ENCODE measurements around the gene GINS3.

GINS3 gene

DNA sequence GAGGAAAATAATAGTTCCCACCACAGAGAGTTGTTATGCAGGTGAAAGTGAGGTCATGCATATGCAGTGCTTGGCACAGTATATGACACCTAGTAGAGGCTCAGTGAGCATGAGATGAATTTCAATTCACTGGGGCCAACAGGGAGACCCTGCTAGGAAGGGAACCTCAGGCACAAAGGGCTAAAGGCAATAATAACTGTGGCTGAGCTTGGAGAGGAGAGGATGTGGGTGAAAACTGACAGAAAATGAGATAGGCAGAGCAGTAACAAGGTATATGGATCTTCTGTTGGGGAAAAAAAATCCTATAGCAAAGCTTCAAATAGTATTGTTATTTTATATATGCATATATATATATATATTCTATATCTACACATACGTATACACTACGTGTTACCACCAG lies 25.0 kb upstream of the GINS3 start:
- H3K4me2 ChIP-seq (ENCODE audit: insufficient read depth, low read length, poor library complexity, severe bottlenecking) = no peak overlapping the region
- no peak overlapping the region for H2AFZ ChIP-seq (ENCODE audit: low read length)
- H2AK5ac ChIP-seq (ENCODE audit: low read depth, low read length) = no peak overlapping the region
- no peak overlapping the region for H3K9ac ChIP-seq (ENCODE audit: low read depth, low read length, poor library complexity)
- DNase-seq (ENCODE audit: low spot score) = no peak
- no peak overlapping the region for H2BK5ac ChIP-seq (ENCODE audit: low read length)
- H3K27ac ChIP-seq (replicated peaks; ENCODE audit: low read length) = no peak overlapping the region
- no peak overlapping the region for H3K23ac ChIP-seq (ENCODE audit: low read depth, low read length, poor library complexity)
- H3K79me1 ChIP-seq (ENCODE audit: low read depth, low read length) = no peaks in the 10 kb centered on the region
- peaks cover 0 to 17% (median 0%) of the 10 kb centered on the region in 3 experiments for H3K27me3 ChIP-seq (ENCODE audit: control insufficient read depth in 3 of 3, insufficient read depth in 3 of 3, low read depth in 1 of 3, low read length in 3 of 3)
- no CpG with 5 or more reads among the region's 2 CpGs for WGBS, 2 donors (ENCODE audit: extremely low coverage in 2 of 2, insufficient read length in 2 of 2, insufficient replicate concordance in 1 of 2)
- H3K14ac ChIP-seq (ENCODE audit: low read length) = no peak overlapping the region
- no peak overlapping the region for H4K8ac ChIP-seq (ENCODE audit: low read depth, low read length)
- H3K4me3 ChIP-seq (ENCODE audit: low read length in 2 of 2) = no peak overlapping the region
- no peak overlapping the region for H2BK15ac ChIP-seq (ENCODE audit: low read length)
- H3K9me3 ChIP-seq (replicated peaks in 1 of 2; ENCODE audit: control insufficient read depth in 2 of 2, insufficient read depth in 1 of 2, low read depth in 1 of 2, low read length in 2 of 2) = peaks cover 0 to 3% of the 10 kb centered on the region in 2 donors
- H3K36me3 ChIP-seq (replicated peaks in 1 of 2; ENCODE audit: control insufficient read depth in 2 of 2, insufficient read depth in 2 of 2, low read length in 2 of 2) = no peaks in the 10 kb centered on the region
- no peak overlapping the region for H2BK12ac ChIP-seq (ENCODE audit: low read length)
- H3K4me1 ChIP-seq (ENCODE audit: control insufficient read depth in 2 of 2, insufficient read depth in 1 of 2, low read depth in 1 of 2, low read length in 2 of 2) = no peaks in the 10 kb centered on the region
- no peak overlapping the region for H3K18ac ChIP-seq (ENCODE audit: low read length)
- no peak overlapping the region for H4K91ac ChIP-seq (ENCODE audit: low read depth, low read length, poor library complexity)
- no peak overlapping the region for H2BK120ac ChIP-seq (ENCODE audit: low read depth, low read length)
- H3K4ac ChIP-seq (ENCODE audit: low read length) = no peak overlapping the region

DNA sequence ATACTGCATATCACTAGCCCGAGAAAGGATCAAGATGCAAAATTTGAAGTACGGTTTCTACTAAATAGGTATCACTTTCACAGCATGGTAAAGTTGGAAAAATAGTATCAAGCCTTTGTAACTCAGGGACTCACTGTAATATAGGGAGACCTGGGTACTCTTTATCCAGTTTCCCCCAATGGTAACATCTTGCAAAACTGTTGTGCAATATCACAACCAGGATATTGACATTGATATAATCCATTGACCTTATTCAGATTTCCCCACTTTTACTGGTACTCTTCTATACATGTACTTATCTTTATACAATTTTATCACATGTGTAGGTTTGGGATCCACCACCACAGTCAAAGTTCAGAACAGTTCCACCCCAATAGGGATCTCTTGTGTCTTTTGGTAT lies 20.4 kb upstream of the GINS3 start:
- H3K18ac ChIP-seq (ENCODE audit: low read length) = no peak overlapping the region
- H3K36me3 ChIP-seq (replicated peaks in 1 of 2; ENCODE audit: control insufficient read depth in 2 of 2, insufficient read depth in 2 of 2, low read length in 2 of 2) = no peaks in the 10 kb centered on the region
- no peak overlapping the region for H4K8ac ChIP-seq (ENCODE audit: low read depth, low read length)
- no peak overlapping the region for H3K23ac ChIP-seq (ENCODE audit: low read depth, low read length, poor library complexity)
- no peak overlapping the region for H2BK12ac ChIP-seq (ENCODE audit: low read length)
- no CpG with 5 or more reads among the region's 2 CpGs for WGBS, 2 donors (ENCODE audit: extremely low coverage in 2 of 2, insufficient read length in 2 of 2, insufficient replicate concordance in 1 of 2)
- H3K4me2 ChIP-seq (ENCODE audit: insufficient read depth, low read length, poor library complexity, severe bottlenecking) = no peak overlapping the region
- H3K79me1 ChIP-seq (ENCODE audit: low read depth, low read length) = no peaks in the 10 kb centered on the region
- peaks cover 0 to 10% (median 0%) of the 10 kb centered on the region in 3 experiments for H3K27me3 ChIP-seq (ENCODE audit: control insufficient read depth in 3 of 3, insufficient read depth in 3 of 3, low read depth in 1 of 3, low read length in 3 of 3)
- H2AFZ ChIP-seq (ENCODE audit: low read length) = no peak overlapping the region
- H2AK5ac ChIP-seq (ENCODE audit: low read depth, low read length) = no peak overlapping the region
- H3K4me3 ChIP-seq (ENCODE audit: low read length in 2 of 2) = no peak overlapping the region
- H2BK15ac ChIP-seq (ENCODE audit: low read length) = no peak overlapping the region
- DNase-seq (ENCODE audit: low spot score) = no peak
- H4K91ac ChIP-seq (ENCODE audit: low read depth, low read length, poor library complexity) = no peak overlapping the region
- no peak overlapping the region for H3K4ac ChIP-seq (ENCODE audit: low read length)
- peaks cover 0 to 2% of the 10 kb centered on the region in 2 donors for H3K9me3 ChIP-seq (replicated peaks in 1 of 2; ENCODE audit: control insufficient read depth in 2 of 2, insufficient read depth in 1 of 2, low read depth in 1 of 2, low read length in 2 of 2)
- no peak overlapping the region for H2BK120ac ChIP-seq (ENCODE audit: low read depth, low read length)
- H3K14ac ChIP-seq (ENCODE audit: low read length) = no peak overlapping the region
- H3K27ac ChIP-seq (replicated peaks; ENCODE audit: low read length) = no peak overlapping the region
- H3K4me1 ChIP-seq (ENCODE audit: control insufficient read depth in 2 of 2, insufficient read depth in 1 of 2, low read depth in 1 of 2, low read length in 2 of 2) = no peaks in the 10 kb centered on the region
- H2BK5ac ChIP-seq (ENCODE audit: low read length) = no peak overlapping the region
- H3K9ac ChIP-seq (ENCODE audit: low read depth, low read length, poor library complexity) = no peak overlapping the region

DNA sequence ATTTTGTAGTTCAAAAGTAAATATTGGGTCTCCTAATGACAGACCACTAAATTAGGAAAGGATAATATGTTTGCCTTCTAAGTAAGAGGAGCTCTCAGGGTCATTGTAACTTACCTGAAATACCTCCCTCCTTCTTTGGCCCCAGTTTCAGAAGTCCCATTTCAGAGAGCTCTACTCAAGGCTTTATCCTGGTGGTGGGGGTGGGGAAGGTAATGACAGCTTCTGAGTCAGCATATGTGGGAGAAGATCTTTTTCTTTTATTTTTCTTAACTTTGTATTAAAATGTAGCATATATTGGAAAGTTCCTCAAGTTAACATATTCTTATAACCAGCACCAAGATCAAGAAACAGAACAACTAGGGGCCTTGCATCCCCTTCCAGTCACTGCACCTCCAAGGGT lies 16.9 kb upstream of the GINS3 start:
- no peak for DNase-seq (ENCODE audit: low spot score)
- no peak overlapping the region for H4K8ac ChIP-seq (ENCODE audit: low read depth, low read length)
- H2AFZ ChIP-seq (ENCODE audit: low read length) = no peak overlapping the region
- no peak overlapping the region for H2BK120ac ChIP-seq (ENCODE audit: low read depth, low read length)
- H2BK15ac ChIP-seq (ENCODE audit: low read length) = no peak overlapping the region
- H3K27ac ChIP-seq (replicated peaks; ENCODE audit: low read length) = no peak overlapping the region
- H3K79me1 ChIP-seq (ENCODE audit: low read depth, low read length) = no peaks in the 10 kb centered on the region
- no peak overlapping the region for H4K91ac ChIP-seq (ENCODE audit: low read depth, low read length, poor library complexity)
- peaks cover 0 to 3% of the 10 kb centered on the region in 2 donors for H3K9me3 ChIP-seq (replicated peaks in 1 of 2; ENCODE audit: control insufficient read depth in 2 of 2, insufficient read depth in 1 of 2, low read depth in 1 of 2, low read length in 2 of 2)
- no peak overlapping the region for H3K4me3 ChIP-seq (ENCODE audit: low read length in 2 of 2)
- H3K36me3 ChIP-seq (replicated peaks in 1 of 2; ENCODE audit: control insufficient read depth in 2 of 2, insufficient read depth in 2 of 2, low read length in 2 of 2) = no peaks in the 10 kb centered on the region
- H3K4me1 ChIP-seq (ENCODE audit: control insufficient read depth in 2 of 2, insufficient read depth in 1 of 2, low read depth in 1 of 2, low read length in 2 of 2) = no peaks in the 10 kb centered on the region
- peaks cover 0 to 12% (median 0%) of the 10 kb centered on the region in 3 experiments for H3K27me3 ChIP-seq (ENCODE audit: control insufficient read depth in 3 of 3, insufficient read depth in 3 of 3, low read depth in 1 of 3, low read length in 3 of 3)
- no peak overlapping the region for H2AK5ac ChIP-seq (ENCODE audit: low read depth, low read length)
- H3K23ac ChIP-seq (ENCODE audit: low read depth, low read length, poor library complexity) = no peak overlapping the region
- H2BK5ac ChIP-seq (ENCODE audit: low read length) = no peak overlapping the region
- H3K9ac ChIP-seq (ENCODE audit: low read depth, low read length, poor library complexity) = no peak overlapping the region
- H3K4me2 ChIP-seq (ENCODE audit: insufficient read depth, low read length, poor library complexity, severe bottlenecking) = no peak overlapping the region
- no peak overlapping the region for H3K14ac ChIP-seq (ENCODE audit: low read length)
- no peak overlapping the region for H3K18ac ChIP-seq (ENCODE audit: low read length)
- H3K4ac ChIP-seq (ENCODE audit: low read length) = no peak overlapping the region
- no peak overlapping the region for H2BK12ac ChIP-seq (ENCODE audit: low read length)

DNA sequence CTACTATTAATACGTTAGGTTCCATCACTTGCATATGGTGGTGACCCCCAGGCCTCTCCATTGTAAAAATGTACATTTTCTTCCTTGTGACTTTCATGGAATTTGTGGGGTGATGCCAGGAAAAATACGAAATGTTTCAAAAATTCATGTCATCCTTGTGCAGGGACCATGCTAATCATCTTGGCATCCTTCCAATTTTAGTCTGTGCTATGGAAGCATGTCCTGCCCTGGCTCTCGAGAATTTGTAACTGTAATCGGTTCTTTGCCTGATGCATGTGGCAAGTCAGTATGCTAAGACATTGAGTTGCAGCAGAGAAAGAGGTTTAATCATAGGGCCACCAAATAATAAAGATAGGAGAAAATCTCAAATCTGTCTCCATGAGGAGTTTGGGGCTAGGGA lies 14.3 kb upstream of the GINS3 start:
- no peak overlapping the region for H3K4ac ChIP-seq (ENCODE audit: low read length)
- no peak overlapping the region for H2AFZ ChIP-seq (ENCODE audit: low read length)
- no peak overlapping the region for H3K23ac ChIP-seq (ENCODE audit: low read depth, low read length, poor library complexity)
- peaks cover 0 to 6% (median 0%) of the 10 kb centered on the region in 3 experiments for H3K27me3 ChIP-seq (ENCODE audit: control insufficient read depth in 3 of 3, insufficient read depth in 3 of 3, low read depth in 1 of 3, low read length in 3 of 3)
- H3K4me3 ChIP-seq (ENCODE audit: low read length in 2 of 2) = no peak overlapping the region
- no peak overlapping the region for H3K18ac ChIP-seq (ENCODE audit: low read length)
- no peak overlapping the region for H3K14ac ChIP-seq (ENCODE audit: low read length)
- no peak overlapping the region for H2AK5ac ChIP-seq (ENCODE audit: low read depth, low read length)
- no peak overlapping the region for H2BK120ac ChIP-seq (ENCODE audit: low read depth, low read length)
- no peaks in the 10 kb centered on the region for H3K4me1 ChIP-seq (ENCODE audit: control insufficient read depth in 2 of 2, insufficient read depth in 1 of 2, low read depth in 1 of 2, low read length in 2 of 2)
- no peaks in the 10 kb centered on the region for H3K36me3 ChIP-seq (replicated peaks in 1 of 2; ENCODE audit: control insufficient read depth in 2 of 2, insufficient read depth in 2 of 2, low read length in 2 of 2)
- H3K9me3 ChIP-seq (replicated peaks in 1 of 2; ENCODE audit: control insufficient read depth in 2 of 2, insufficient read depth in 1 of 2, low read depth in 1 of 2, low read length in 2 of 2) = peaks cover 0 to 3% of the 10 kb centered on the region in 2 donors
- no peaks in the 10 kb centered on the region for H3K79me1 ChIP-seq (ENCODE audit: low read depth, low read length)
- H2BK15ac ChIP-seq (ENCODE audit: low read length) = no peak overlapping the region
- no peak overlapping the region for H3K27ac ChIP-seq (replicated peaks; ENCODE audit: low read length)
- H3K4me2 ChIP-seq (ENCODE audit: insufficient read depth, low read length, poor library complexity, severe bottlenecking) = no peak overlapping the region
- H2BK12ac ChIP-seq (ENCODE audit: low read length) = no peak overlapping the region
- no peak overlapping the region for H2BK5ac ChIP-seq (ENCODE audit: low read length)
- no peak overlapping the region for H4K8ac ChIP-seq (ENCODE audit: low read depth, low read length)
- no peak overlapping the region for H3K9ac ChIP-seq (ENCODE audit: low read depth, low read length, poor library complexity)
- DNase-seq (ENCODE audit: low spot score) = no peak
- no CpG with 5 or more reads among the region's 4 CpGs for WGBS, 2 donors (ENCODE audit: extremely low coverage in 2 of 2, insufficient read length in 2 of 2, insufficient replicate concordance in 1 of 2)
- no peak overlapping the region for H4K91ac ChIP-seq (ENCODE audit: low read depth, low read length, poor library complexity)
